Suprapubic skin (tissue), 4 donors: ENCODE measurements around the gene CRYBA2. TPM values are rescaled to one million over a fixed set of nuclear protein-coding genes. Genes with fewer than 3 reads are reported as not detected.

Experiments used
- DNase-seq, 2 donors: peaks; one replicate each; pipeline ENCODE4 v3.0.0-alpha.2; 2019; ENCODE audit warnings: low spot score in 2 of 2
- H3K27ac ChIP-seq: fragments of 200-600 bp; sonication (generic); one replicate; pipeline ENCODE4 v1.5.1; 2019
- H3K27me3 ChIP-seq: fragments of 200-600 bp; sonication (generic); one replicate; pipeline ENCODE4 v1.5.1; 2019
- H3K36me3 ChIP-seq: fragments of 200-600 bp; sonication (generic); one replicate; pipeline ENCODE4 v1.5.1; 2019
- H3K4me1 ChIP-seq: fragments of 200-600 bp; sonication (generic); one replicate; pipeline ENCODE4 v1.5.1; 2019
- H3K4me3 ChIP-seq: fragments of 200-600 bp; sonication (generic); one replicate; pipeline ENCODE4 v1.5.1; 2019; ENCODE audit warnings: mild to moderate bottlenecking
- H3K9me3 ChIP-seq: fragments of 200-600 bp; sonication (generic); one replicate; pipeline ENCODE4 v1.5.1; 2019
- EP300 ChIP-seq: sonication (generic); formaldehyde crosslinking; IDR thresholded peaks from one replicate; pipeline ENCODE4 v1.6.1; 2017; ENCODE audit warnings: antibody characterized with exemption
- POLR2A ChIP-seq, 2 donors: fragments of 450-650 bp; IDR thresholded peaks; one replicate each; pipeline ENCODE4 v1.6.1; 2017; ENCODE audit warnings: antibody characterized with exemption in 2 of 2, mild to moderate bottlenecking in 2 of 2, moderate library complexity in 2 of 2
- POLR2AphosphoS5 ChIP-seq, 3 donors: sonication (generic); formaldehyde crosslinking; IDR thresholded peaks; one replicate each; pipeline ENCODE4 v1.6.1; 2017; ENCODE audit warnings: antibody characterized with exemption in 3 of 3
- WGBS: methylation state at CpG from one replicate; pipeline ENCODE4 v1.1.5; 2018; 5-methylcytosine and 5-hydroxymethylcytosine counted together
- total RNA-seq, 4 donors: library from RNA; depleted of rRNA; stranded (reverse); fragments of >200 nt; gene quantifications; one replicate each; pipeline ENCODE4 v1.1.0, GENCODE V29; 2016
- TF ChIP-seq, protein P1 (sequence below), 2 donors: fragments of 200-600 bp in 1 of 2; fragments of 450-650 bp in 1 of 2; sonication (generic) in 1 of 2; IDR thresholded peaks; one replicate each; pipeline ENCODE4 v1.5.1; 2016 to 2019; ENCODE audit warnings: antibody characterized with exemption in 2 of 2, mild to moderate bottlenecking in 1 of 2, moderate library complexity in 1 of 2

Gene CRYBA2
- total RNA-seq, 4 donors from 2014 or later = not detected

DNA sequence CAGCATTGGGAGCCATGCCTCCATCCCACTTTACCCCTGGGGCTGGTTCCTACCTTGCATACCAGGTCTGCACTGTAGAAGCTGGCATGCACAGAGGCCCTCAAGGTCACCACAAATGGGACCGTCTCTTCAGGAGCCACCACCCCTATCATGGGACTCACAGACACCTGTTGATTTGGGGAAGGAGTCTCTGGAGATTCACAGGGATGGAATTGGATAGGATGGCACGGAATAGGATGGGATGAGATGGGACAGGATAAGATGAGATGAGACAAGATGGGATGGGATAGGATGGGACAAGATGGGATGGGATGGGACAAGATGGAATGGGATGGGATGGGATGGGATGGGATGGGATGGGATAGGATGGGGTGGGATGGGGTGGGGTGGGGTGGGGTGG, 16.1 kb upstream of the CRYBA2 start:
- H3K27ac ChIP-seq = no peak overlapping the region
- no peaks in the 10 kb centered on the region for H3K36me3 ChIP-seq
- H3K4me1 ChIP-seq = no peaks in the 10 kb centered on the region
- TF ChIP-seq EP300 = no peak
- no peak for TF ChIP-seq POLR2A (IDR thresholded peaks at IDR 0.05)
- TF ChIP-seq POLR2AphosphoS5 (IDR thresholded peaks at IDR 0.05) = no peak
- TF ChIP-seq, protein P1, sequence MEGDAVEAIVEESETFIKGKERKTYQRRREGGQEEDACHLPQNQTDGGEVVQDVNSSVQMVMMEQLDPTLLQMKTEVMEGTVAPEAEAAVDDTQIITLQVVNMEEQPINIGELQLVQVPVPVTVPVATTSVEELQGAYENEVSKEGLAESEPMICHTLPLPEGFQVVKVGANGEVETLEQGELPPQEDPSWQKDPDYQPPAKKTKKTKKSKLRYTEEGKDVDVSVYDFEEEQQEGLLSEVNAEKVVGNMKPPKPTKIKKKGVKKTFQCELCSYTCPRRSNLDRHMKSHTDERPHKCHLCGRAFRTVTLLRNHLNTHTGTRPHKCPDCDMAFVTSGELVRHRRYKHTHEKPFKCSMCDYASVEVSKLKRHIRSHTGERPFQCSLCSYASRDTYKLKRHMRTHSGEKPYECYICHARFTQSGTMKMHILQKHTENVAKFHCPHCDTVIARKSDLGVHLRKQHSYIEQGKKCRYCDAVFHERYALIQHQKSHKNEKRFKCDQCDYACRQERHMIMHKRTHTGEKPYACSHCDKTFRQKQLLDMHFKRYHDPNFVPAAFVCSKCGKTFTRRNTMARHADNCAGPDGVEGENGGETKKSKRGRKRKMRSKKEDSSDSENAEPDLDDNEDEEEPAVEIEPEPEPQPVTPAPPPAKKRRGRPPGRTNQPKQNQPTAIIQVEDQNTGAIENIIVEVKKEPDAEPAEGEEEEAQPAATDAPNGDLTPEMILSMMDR (IDR thresholded peaks at IDR 0.05) = no peak
- 70% methylated on average over 2 of the region's 2 CpGs for WGBS
- DNase-seq = no peak
- H3K27me3 ChIP-seq = peaks cover 57% of the 10 kb centered on the region
- H3K4me3 ChIP-seq = no peak overlapping the region
- H3K9me3 ChIP-seq = no peaks in the 10 kb centered on the region

DNA sequence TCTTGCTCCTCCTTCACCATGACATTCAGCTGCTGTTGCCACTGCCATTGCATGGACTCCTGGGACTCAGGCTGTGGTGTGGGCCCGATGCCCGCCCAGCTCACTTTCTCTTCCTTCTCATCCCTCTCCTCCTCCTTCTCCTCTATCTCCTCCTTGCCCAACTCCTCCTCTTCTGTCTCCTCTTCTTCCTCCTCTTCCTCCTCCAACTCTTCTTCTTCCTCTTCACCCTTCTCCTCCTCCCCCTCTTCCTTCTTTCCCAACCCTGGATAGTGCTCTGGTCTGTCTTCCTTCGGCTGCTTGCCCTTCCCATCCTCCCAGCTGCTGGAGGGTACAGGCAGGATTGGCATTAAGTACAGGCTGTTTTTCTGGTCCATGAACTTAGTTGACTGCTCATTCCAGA, 10.8 kb upstream of the CRYBA2 start:
- no peak overlapping the region for H3K27ac ChIP-seq
- 88% methylated on average over 3 of the region's 3 CpGs for WGBS
- TF ChIP-seq, protein P1 (IDR thresholded peaks at IDR 0.05) = no peak
- TF ChIP-seq EP300 (no peak), POLR2A (IDR thresholded peaks at IDR 0.05) (no peak)
- H3K9me3 ChIP-seq = no peaks in the 10 kb centered on the region
- peaks cover 26% of the 10 kb centered on the region for H3K4me1 ChIP-seq
- peaks cover 88% of the 10 kb centered on the region for H3K27me3 ChIP-seq
- no peak overlapping the region for H3K4me3 ChIP-seq
- H3K36me3 ChIP-seq = no peaks in the 10 kb centered on the region
- DNase-seq = no peak

DNA sequence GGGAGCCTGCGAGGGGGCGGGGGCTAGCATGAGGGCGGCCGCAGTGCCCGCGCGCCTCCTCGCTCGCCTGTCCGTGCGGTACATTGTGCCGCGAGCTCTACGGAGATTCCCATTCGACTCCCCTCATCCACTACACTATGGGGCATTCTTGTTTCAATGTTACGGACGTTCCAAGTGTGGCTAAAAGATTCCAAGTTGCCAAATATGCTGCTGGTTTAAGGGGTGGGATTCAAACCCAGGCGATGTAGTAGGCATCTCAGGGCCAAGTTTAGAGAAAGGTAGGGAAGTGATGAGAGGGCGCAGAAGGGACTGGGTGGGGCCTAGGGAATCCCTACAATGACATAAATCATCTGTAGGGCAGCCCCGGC, 10.0 kb upstream of the CRYBA2 start:
- peaks cover 89% of the 10 kb centered on the region for H3K27me3 ChIP-seq
- H3K9me3 ChIP-seq = no peaks in the 10 kb centered on the region
- peaks cover 26% of the 10 kb centered on the region for H3K4me1 ChIP-seq
- no peaks in the 10 kb centered on the region for H3K36me3 ChIP-seq
- TF ChIP-seq EP300 (no peak), POLR2A (IDR thresholded peaks at IDR 0.05) (no peak), POLR2AphosphoS5 (IDR thresholded peaks at IDR 0.05) (no peak)
- TF ChIP-seq, protein P1 (IDR thresholded peaks at IDR 0.05) = no peak
- 38% methylated on average over 5 of the region's 20 CpGs for whole genome bisulfite sequencing
- no peak overlapping the region for H3K27ac ChIP-seq
- H3K4me3 ChIP-seq = peak overlapping the region; percentile 41
- no peak for DNase-seq

DNA sequence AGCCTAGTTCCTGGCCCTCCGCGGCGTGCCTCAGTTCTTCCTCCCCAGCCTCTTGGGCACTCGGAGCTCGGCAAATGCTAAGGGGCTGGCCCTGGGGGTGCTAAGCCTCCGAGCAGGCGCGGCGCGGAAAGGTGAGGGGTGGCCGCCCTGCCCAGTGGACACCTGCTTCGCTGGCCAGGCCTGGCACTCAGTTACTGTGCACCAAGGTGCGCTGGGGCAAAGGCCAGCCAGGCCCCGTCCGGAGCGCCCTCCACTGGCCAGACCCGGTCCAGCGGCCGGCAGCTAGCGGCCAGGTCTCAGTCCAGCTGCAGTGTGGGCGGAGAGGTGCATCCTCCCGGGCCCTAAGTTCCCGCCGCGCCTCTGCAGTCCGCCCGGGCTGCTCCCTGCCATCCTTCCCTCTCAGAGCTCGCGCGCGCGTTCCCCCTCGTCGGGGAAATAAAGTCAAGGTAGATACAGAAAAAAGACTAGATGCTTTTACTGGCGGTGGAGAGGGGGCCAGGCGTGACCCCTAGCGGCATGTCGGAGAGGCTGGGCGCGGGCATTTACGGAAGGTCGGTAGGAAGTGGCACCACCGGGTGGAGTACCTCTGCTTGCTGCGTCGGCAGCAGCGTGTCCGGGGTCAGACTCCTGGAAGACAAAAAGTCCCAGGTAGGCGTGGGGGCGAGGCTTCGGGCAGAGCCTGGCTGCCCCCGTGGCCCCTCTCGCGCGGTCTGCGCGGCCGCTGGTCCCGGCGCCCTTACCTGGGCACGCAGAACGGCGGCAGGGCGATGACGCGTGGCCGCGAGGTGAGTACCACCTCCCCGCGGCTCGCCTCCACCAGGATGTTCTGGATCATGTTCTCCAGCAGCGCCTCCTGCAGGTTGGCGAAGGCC, 9.4 kb upstream of the CRYBA2 start:
- Histone ChIP-seq H3K9me3 (no peaks in the 10 kb centered on the region), H3K27me3 (peaks cover 85% of the 10 kb centered on the region), H3K27ac (no peak overlapping the region), H3K36me3 (no peaks in the 10 kb centered on the region), H3K4me3 (peak overlapping the region; percentile 41), H3K4me1 (peaks cover 26% of the 10 kb centered on the region)
- WGBS = 2% methylated on average over 31 of the region's 72 CpGs
- TF ChIP-seq EP300 = no peak
- TF ChIP-seq, protein P1 (IDR thresholded peaks at IDR 0.05) = peak in 1 of 2 donors; percentile 62
- DNase-seq = no peak

DNA sequence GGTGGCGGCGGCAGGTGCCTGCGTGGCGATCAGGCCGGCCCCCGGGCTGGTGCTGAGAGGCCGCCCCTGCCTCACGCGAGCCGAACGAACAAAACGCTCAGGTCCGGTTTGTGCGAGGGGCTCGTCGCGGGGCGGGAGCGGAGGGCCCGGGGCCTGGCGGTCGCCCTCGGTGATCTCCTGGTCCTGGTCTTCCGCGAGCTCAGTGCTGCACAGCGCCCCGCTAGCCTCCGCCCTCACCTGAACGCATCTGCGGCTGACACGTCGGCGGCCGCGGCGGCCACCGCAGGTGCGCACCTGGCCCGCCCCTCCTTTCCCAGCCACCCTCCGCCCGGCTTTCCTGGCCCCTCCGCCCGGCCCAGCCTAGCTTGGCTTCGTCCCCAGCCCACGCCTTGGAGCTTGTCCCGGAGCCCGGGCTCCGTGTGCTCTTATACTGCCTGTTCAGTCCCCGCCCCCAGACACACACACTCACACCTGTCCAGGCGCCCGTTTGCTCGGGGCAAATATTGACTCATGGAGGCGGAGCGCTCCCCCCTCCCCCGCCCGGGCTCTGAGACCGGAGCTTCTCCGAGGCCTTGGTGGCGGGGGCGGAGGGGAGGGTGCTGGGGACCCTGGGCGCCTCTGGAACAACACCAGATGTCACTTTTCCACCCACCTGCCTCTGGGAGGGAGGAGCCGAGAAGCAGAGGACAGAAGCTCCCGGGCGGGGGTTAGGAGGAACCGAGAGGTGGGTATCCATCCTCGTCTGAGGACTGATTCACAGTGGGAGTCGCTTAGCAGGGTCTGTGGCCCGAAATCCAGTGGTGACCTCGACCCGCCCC, 8.6 kb upstream of the CRYBA2 start:
- Histone ChIP-seq H3K4me3 (peak overlapping the region; percentile 41), H3K4me1 (peaks cover 26% of the 10 kb centered on the region), H3K36me3 (no peaks in the 10 kb centered on the region), H3K9me3 (no peaks in the 10 kb centered on the region), H3K27ac (no peak overlapping the region), H3K27me3 (peaks cover 88% of the 10 kb centered on the region)
- WGBS = 3% methylated on average over 27 of the region's 70 CpGs
- TF ChIP-seq, protein P1 (IDR thresholded peaks at IDR 0.05) = no peak
- TF ChIP-seq POLR2A (IDR thresholded peaks at IDR 0.05) (no peak), EP300 (no peak), POLR2AphosphoS5 (IDR thresholded peaks at IDR 0.05) (no peak)
- DNase-seq = peak in 1 of 2 donors; percentile 80
